NCI-H1048 (cell line): Measurements from ENCODE around the gene CD72.
"Not testable (repeated sequence)": the region's sequence is repeated elsewhere in the genome, so short reads cannot be mapped to it uniquely, and the experiment has no call there.

Experiments used
- DNase-seq: peaks from one replicate; lab custom pipeline; 2025; lab: John Stamatoyannopoulos, UW

Gene CD72

GRCh38 chr9:35588506-35588905 is 29.7 kb downstream of the CD72 start:
- not testable (repeated sequence) for DNase-seq

GRCh38 chr9:35584681-35585080 is 33.5 kb downstream of the CD72 start:
- not testable (repeated sequence) for DNase-seq

- not testable (repeated sequence) for DNase-seq
Measured at GRCh38 chr9:35583521-35583920, 34.7 kb downstream of the CD72 start.

- not testable (repeated sequence) for DNase-seq
Measured at GRCh38 chr9:35579659-35580227, 38.5 kb downstream of the CD72 start.

- DNase-seq = no peak
Measured at GRCh38 chr9:35579130-35579529, 39.1 kb downstream of the CD72 start.

GRCh38 chr9:35577486-35577885 is 40.7 kb downstream of the CD72 start:
- DNase-seq = no peak

GRCh38 chr9:35575478-35575877 is 42.7 kb downstream of the CD72 start:
- DNase-seq = no peak

- no peak for DNase-seq
Measured at GRCh38 chr9:35574578-35575122, 43.6 kb downstream of the CD72 start.

GRCh38 chr9:35570709-35571504 is 47.3 kb downstream of the CD72 start:
- no peak for DNase-seq

- no peak for DNase-seq
Measured at GRCh38 chr9:35569206-35569605, 49.0 kb downstream of the CD72 start.

- DNase-seq = no peak
Measured at GRCh38 chr9:35568196-35568595, 50.0 kb downstream of the CD72 start.

GRCh38 chr9:35566417-35566816 is 51.8 kb downstream of the CD72 start:
- DNase-seq = no peak

- no peak for DNase-seq
Measured at GRCh38 chr9:35564658-35565061, 53.6 kb downstream of the CD72 start.

GRCh38 chr9:35563791-35564197 is 54.4 kb downstream of the CD72 start:
- DNase-seq = no peak

- DNase-seq = no peak
Measured at GRCh38 chr9:35562895-35563780, 55.1 kb downstream of the CD72 start.

GRCh38 chr9:35561468-35562261 is 56.5 kb downstream of the CD72 start:
- DNase-seq = no peak

GRCh38 chr9:35560625-35561337 is 57.4 kb downstream of the CD72 start:
- no peak for DNase-seq
